T-cell (primary cell): Measurements from ENCODE around the gene C11orf58. TPM values are rescaled to one million over a fixed set of nuclear protein-coding genes. Genes with fewer than 3 reads are reported as not detected.
A peak's percentile ranks its signal among the peaks of the same experiment; 100 is the strongest.

Experiments
- ATAC-seq, 4 experiments: fragments of 200-7000 bp in 3 of 4; fragments of 150-1000 bp in 1 of 4; cut with Tn5 transposase; replicated peaks in 1 of 4; 1 replicate in 3 of 4; 2 replicates in 1 of 4; pipeline ENCODE4 v1.10.0; 2021; ENCODE audit warnings: moderate library complexity in 3 of 4, mild to moderate bottlenecking in 2 of 4, moderate number of reproducible peaks in 1 of 4
- CTCF ChIA-PET, 2 donors: fragments of 300-600 bp; sonication (Branson Sonifier 250); formaldehyde crosslinking; loops; one replicate each; lab custom pipeline; 2022; ENCODE audit warnings: antibody characterized with exemption in 2 of 2; lab: Charles Lee
- POLR2A ChIA-PET, 2 donors: fragments of 300-600 bp; sonication (Branson Sonifier 250); formaldehyde crosslinking; loops; one replicate each; lab custom pipeline; 2022; ENCODE audit warnings: antibody characterized with exemption in 2 of 2; lab: Charles Lee
- DNase-seq, 35 experiments: peaks; one replicate each; pipeline versions ENCODE4 v3.0.0 to v3.0.0-alpha.2; 2013 to 2023
- H3K27ac ChIP-seq: one replicate; pipeline ENCODE4 v1.5.1; 2013; ENCODE audit warnings: low read length
- H3K27me3 ChIP-seq, 2 experiments: replicated peaks in 1 of 2; 1 replicate in 1 of 2; 2 replicates in 1 of 2; pipeline versions ENCODE4 v1.6.1 to v1.7.0; 2013; ENCODE audit warnings: low read length in 1 of 2, mixed read lengths in 1 of 2; ENCODE audit not compliant: control insufficient read depth in 2 of 2, insufficient read depth in 2 of 2; ENCODE audit errors: extremely low read depth in 1 of 2
- H3K36me3 ChIP-seq, 2 donors: 1 replicate in 1 of 2; 2 replicates in 1 of 2; pipeline versions ENCODE4 v1.6.1 to v1.7.0; 2013; ENCODE audit warnings: low read length in 1 of 2; ENCODE audit not compliant: control insufficient read depth in 2 of 2, insufficient read depth in 1 of 2; ENCODE audit errors: extremely low read depth in 1 of 2
- H3K4me1 ChIP-seq, 2 experiments: 1 replicate in 1 of 2; 2 replicates in 1 of 2; pipeline versions ENCODE4 v1.6.1 to v1.7.0; 2013; ENCODE audit warnings: low read length in 2 of 2, mixed read lengths in 1 of 2; ENCODE audit not compliant: insufficient read depth in 2 of 2, control insufficient read depth in 1 of 2; ENCODE audit errors: extremely low read depth in 1 of 2
- H3K4me3 ChIP-seq, 2 donors: 1 replicate in 1 of 2; 2 replicates in 1 of 2; pipeline versions ENCODE4 v1.5.1 to v1.7.0; 2013; ENCODE audit warnings: mild to moderate bottlenecking in 2 of 2, low read length in 1 of 2, moderate library complexity in 1 of 2; ENCODE audit not compliant: control insufficient read depth in 1 of 2; ENCODE audit errors: extremely low read depth in 1 of 2
- H3K9me3 ChIP-seq: 2 replicates; pipeline ENCODE4 v1.7.0; 2013
- H3K27ac Mint-ChIP-seq, 2 donors: one replicate each; pipeline ENCODE4 v1.8.0; 2020 to 2021; ENCODE audit warnings: mild to moderate bottlenecking in 2 of 2, mixed read lengths in 2 of 2
- H3K27me3 Mint-ChIP-seq, 2 donors: one replicate each; pipeline ENCODE4 v1.8.0; 2021 to 2022; ENCODE audit warnings: mixed read lengths in 2 of 2
- H3K36me3 Mint-ChIP-seq: one replicate; pipeline ENCODE4 v1.8.0; 2021; ENCODE audit warnings: mixed read lengths
- H3K4me1 Mint-ChIP-seq, 3 donors: one replicate each; pipeline ENCODE4 v1.8.0; 2020 to 2022; ENCODE audit warnings: mixed read lengths in 3 of 3, mild to moderate bottlenecking in 1 of 3
- H3K4me3 Mint-ChIP-seq, 3 donors: one replicate each; pipeline ENCODE4 v1.8.0; 2020 to 2022; ENCODE audit warnings: mild to moderate bottlenecking in 3 of 3, mixed read lengths in 3 of 3, moderate library complexity in 3 of 3
- H3K9me3 Mint-ChIP-seq, 3 donors: one replicate each; pipeline ENCODE4 v1.8.0; 2020 to 2022; ENCODE audit warnings: mixed read lengths in 3 of 3
- WGBS: methylation state at CpG from one replicate; pipeline ENCODE4 v1.1.5; 2013; ENCODE audit warnings: missing lambda C conversion rate; ENCODE audit not compliant: insufficient coverage; 5-methylcytosine and 5-hydroxymethylcytosine counted together
- total RNA-seq, 35 experiments: library from RNA in 6 of 35; stranded (reverse) in 6 of 35; fragments of 120-200 nt in 1 of 35; gene quantifications; one replicate each; pipeline versions ENCODE4 v1.2.1 to v1.2.4 and lab custom pipeline; 2013 to 2026

The C11orf58 gene
- total RNA-seq, 5 donors from 2014 or later (not counting 1 experiment from before 2014, with no cell fraction given): 120 to 145 (median 133) TPM

DNA sequence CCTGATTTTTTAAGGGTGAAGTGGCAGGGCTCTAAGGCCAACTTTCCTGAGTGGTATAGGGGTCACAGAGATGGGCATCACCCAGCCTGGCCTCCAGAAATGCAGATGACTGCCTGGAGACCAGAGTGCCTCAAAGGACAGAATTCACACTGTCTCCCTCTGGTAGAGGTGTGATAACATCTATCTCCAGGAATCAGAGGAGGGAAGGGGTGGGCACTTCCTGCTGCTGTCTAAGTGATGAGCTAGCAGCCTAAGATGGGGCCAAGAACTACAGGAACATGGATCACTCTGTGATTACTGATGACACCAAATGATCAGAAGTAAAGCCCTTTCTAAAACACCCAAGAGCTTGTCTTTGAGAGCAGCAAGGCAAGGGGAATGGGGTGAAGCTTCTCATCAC is 61.9 kb downstream of the C11orf58 start:
- no peak overlapping the region for H3K4me3 ChIP-seq
- no peaks in the 10 kb centered on the region for H3K9me3 Mint-ChIP-seq
- H3K4me1 ChIP-seq: peaks cover 0 to 9% of the 10 kb centered on the region in 2 experiments
- no peaks in the 10 kb centered on the region for H3K9me3 ChIP-seq
- no peaks in the 10 kb centered on the region for H3K27me3 Mint-ChIP-seq
- ChIA-PET CTCF (interaction anchor here in 1 of 2 donors (0.8 kb wide), 1 partner anchor 16 kb away, joined by 4 read pairs; no protein-coding TSS in a partner anchor), POLR2A (no interaction called here)
- no peak overlapping the region for H3K4me3 Mint-ChIP-seq
- H3K36me3 Mint-ChIP-seq: no peaks in the 10 kb centered on the region
- peak overlapping the region in 1 of 2 donors; percentile 52 for H3K27ac Mint-ChIP-seq
- DNase-seq (no peak), ATAC-seq (no peak)
- H3K27ac ChIP-seq: no peak overlapping the region
- H3K36me3 ChIP-seq: no peaks in the 10 kb centered on the region
- H3K4me1 Mint-ChIP-seq: peaks cover 0 to 13% (median 2%) of the 10 kb centered on the region in 3 donors
- H3K27me3 ChIP-seq: no peaks in the 10 kb centered on the region

GRCh38 chr11:16801288-16801980 is 63.0 kb downstream of the C11orf58 start:
- 79% methylated on average over 5 of the region's 10 CpGs for WGBS
- Mint-ChIP-seq H3K9me3 (no peaks in the 10 kb centered on the region), H3K4me3 (no peak overlapping the region), H3K27ac (no peak overlapping the region), H3K36me3 (no peaks in the 10 kb centered on the region), H3K27me3 (no peaks in the 10 kb centered on the region), H3K4me1 (peaks cover 0 to 17% (median 2%) of the 10 kb centered on the region in 3 donors)
- peaks cover 0 to 9% of the 10 kb centered on the region in 2 experiments for H3K4me1 ChIP-seq
- H3K36me3 ChIP-seq: no peaks in the 10 kb centered on the region
- no peaks in the 10 kb centered on the region for H3K27me3 ChIP-seq
- H3K4me3 ChIP-seq: no peak overlapping the region
- ChIA-PET CTCF (interaction anchor here (0.7 to 1.1 kb wide), 4 partner anchors 11 to 797 kb away, joined by 3 to 4 read pairs (median 4); no protein-coding TSS in a partner anchor), POLR2A (no interaction called here)
- H3K27ac ChIP-seq: no peak overlapping the region
- ATAC-seq (no peak), DNase-seq (no peak)
- no peaks in the 10 kb centered on the region for H3K9me3 ChIP-seq

DNA sequence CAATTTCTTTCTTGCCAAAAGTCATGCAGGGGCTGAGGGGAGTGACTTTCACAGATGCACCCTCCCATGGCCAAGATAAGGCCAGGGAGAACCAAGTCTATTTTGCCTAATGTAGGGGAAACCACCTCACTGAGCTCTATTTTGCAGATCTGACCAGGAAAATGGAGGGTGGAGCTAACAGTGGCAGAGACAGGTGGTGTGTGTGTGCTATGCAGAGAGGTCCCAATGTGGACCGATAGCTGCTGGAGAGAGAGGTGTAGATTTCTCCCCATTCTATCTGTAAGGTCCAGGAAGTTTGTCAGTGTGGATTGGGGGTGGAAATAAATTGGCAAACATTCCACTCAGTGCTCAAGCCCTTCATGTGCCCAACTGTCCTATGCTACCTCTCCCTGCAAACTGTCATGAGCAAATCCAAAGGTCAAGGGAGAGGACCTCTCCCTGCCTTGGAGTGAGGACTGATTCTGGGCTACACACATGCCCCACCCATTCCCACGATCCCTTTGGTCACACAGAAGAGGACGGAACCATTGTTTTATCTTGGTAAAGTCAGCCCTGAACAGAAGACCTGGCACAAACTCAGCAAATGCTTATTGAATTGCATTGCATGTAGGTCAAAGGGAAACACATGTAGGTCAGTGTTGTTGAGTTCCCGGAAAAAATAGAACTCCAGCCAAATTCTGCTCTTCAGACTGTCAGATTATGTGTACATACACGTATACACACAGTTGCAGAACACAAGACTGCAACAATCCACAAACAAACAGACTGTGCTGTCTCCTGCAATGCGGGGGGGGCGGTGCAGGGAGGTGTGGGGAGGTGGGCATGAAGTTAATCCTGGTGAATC is 65.9 kb downstream of the C11orf58 start:
- Mint-ChIP-seq H3K27me3 (no peaks in the 10 kb centered on the region), H3K4me1 (peaks cover 0 to 23% (median 2%) of the 10 kb centered on the region in 3 donors), H3K36me3 (no peaks in the 10 kb centered on the region), H3K9me3 (no peaks in the 10 kb centered on the region), H3K4me3 (peak overlapping the region in 1 of 3 donors; percentile 6), H3K27ac (peak overlapping the region; percentile 69 to 72)
- Histone ChIP-seq H3K4me1 (peaks cover 0 to 9% of the 10 kb centered on the region in 2 experiments), H3K9me3 (no peaks in the 10 kb centered on the region), H3K27ac (peak overlapping the region; percentile 18), H3K36me3 (no peaks in the 10 kb centered on the region), H3K27me3 (no peaks in the 10 kb centered on the region), H3K4me3 (no peak overlapping the region)
- POLR2A ChIA-PET: no interaction called here
- CTCF ChIA-PET: no interaction called here
- no CpG with 5 or more reads among the region's 7 CpGs for WGBS
- ATAC-seq: peak in 2 of 4 experiments; percentile 15 to 48
- DNase-seq: no peak

- H3K9me3 Mint-ChIP-seq: no peaks in the 10 kb centered on the region
- no peaks in the 10 kb centered on the region for H3K27me3 Mint-ChIP-seq
- Histone ChIP-seq H3K4me3 (no peak overlapping the region), H3K27ac (no peak overlapping the region), H3K9me3 (no peaks in the 10 kb centered on the region), H3K27me3 (no peaks in the 10 kb centered on the region), H3K4me1 (peaks cover 0 to 3% of the 10 kb centered on the region in 2 experiments), H3K36me3 (no peaks in the 10 kb centered on the region)
- ChIA-PET POLR2A (no interaction called here), CTCF (interaction anchor here in 1 of 2 donors (0.6 to 1.6 kb wide), 2 partner anchors 16 to 436 kb away, joined by 3 read pairs; no protein-coding TSS in a partner anchor)
- H3K4me1 Mint-ChIP-seq: peaks cover 0 to 19% (median 2%) of the 10 kb centered on the region in 3 donors
- ATAC-seq (no peak), DNase-seq (no peak)
- no CpG with 5 or more reads among the region's 8 CpGs for WGBS
- no peak overlapping the region for H3K4me3 Mint-ChIP-seq
- H3K36me3 Mint-ChIP-seq: no peaks in the 10 kb centered on the region
- no peak overlapping the region for H3K27ac Mint-ChIP-seq
Measured at GRCh38 chr11:16805938-16806337, 67.5 kb downstream of the C11orf58 start.

DNA sequence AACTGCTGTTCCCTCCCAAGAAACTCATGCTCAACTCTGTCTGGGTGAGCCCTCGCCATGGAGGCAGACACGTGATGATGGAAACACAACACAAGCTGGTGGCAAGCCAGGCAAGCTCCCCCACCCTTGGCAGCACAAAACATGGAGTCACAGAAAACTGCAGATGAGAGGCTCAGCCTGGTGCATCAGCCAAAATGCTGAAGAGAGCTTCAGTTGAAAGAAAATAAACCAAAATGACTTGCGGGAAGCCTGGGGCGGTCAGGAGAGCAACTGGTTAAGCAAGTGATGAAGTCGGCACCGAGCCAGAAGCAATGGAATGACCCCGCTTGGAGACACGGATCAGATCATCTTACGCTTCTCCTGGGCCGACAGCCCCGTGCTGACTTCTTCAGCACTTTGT is 68.3 kb downstream of the C11orf58 start:
- ChIA-PET CTCF (interaction anchor here (0.5 to 1.6 kb wide), 2 partner anchors 17 to 420 kb away, joined by 3 to 4 read pairs; no protein-coding TSS in a partner anchor), POLR2A (no interaction called here)
- Histone ChIP-seq H3K4me3 (no peak overlapping the region), H3K4me1 (peaks cover 0 to 3% of the 10 kb centered on the region in 2 experiments), H3K27me3 (no peaks in the 10 kb centered on the region), H3K36me3 (no peaks in the 10 kb centered on the region), H3K9me3 (no peaks in the 10 kb centered on the region), H3K27ac (peak overlapping the region; percentile 16)
- Mint-ChIP-seq H3K4me3 (no peak overlapping the region), H3K36me3 (no peaks in the 10 kb centered on the region), H3K27me3 (no peaks in the 10 kb centered on the region), H3K4me1 (peaks cover 0 to 19% (median 2%) of the 10 kb centered on the region in 3 donors), H3K9me3 (no peaks in the 10 kb centered on the region), H3K27ac (peak overlapping the region in 1 of 2 donors; percentile 19)
- no peak for DNase-seq
- ATAC-seq: no peak
- WGBS: 94% methylated on average over 9 of the region's 11 CpGs

- Histone ChIP-seq H3K27me3 (no peaks in the 10 kb centered on the region), H3K36me3 (no peaks in the 10 kb centered on the region), H3K4me1 (peaks cover 0 to 3% of the 10 kb centered on the region in 2 experiments), H3K9me3 (no peaks in the 10 kb centered on the region), H3K4me3 (no peak overlapping the region), H3K27ac (no peak overlapping the region)
- Mint-ChIP-seq H3K4me1 (peaks cover 0 to 19% (median 2%) of the 10 kb centered on the region in 3 donors), H3K27ac (peak overlapping the region; percentile 30 to 44), H3K27me3 (no peaks in the 10 kb centered on the region), H3K4me3 (no peak overlapping the region), H3K36me3 (no peaks in the 10 kb centered on the region), H3K9me3 (no peaks in the 10 kb centered on the region)
- no peak for ATAC-seq
- ChIA-PET CTCF (interaction anchor here (0.5 to 1.6 kb wide), 2 partner anchors 18 to 419 kb away, joined by 3 to 4 read pairs; no protein-coding TSS in a partner anchor), POLR2A (no interaction called here)
- DNase-seq: no peak
- WGBS: 0% methylated on average over 1 of the region's 3 CpGs
Measured at GRCh38 chr11:16807306-16807705, 68.9 kb downstream of the C11orf58 start.
